Stimulated activated CD8-positive, alpha-beta memory T cell treated with anti-CD3 and anti-CD28 coated beads, Interleukin-7, amount 100 ng/mL, for 48 hours (primary cell): Measurements from ENCODE around the gene ERBB4.
"Not testable (repeated sequence)": the region's sequence is repeated elsewhere in the genome, so short reads cannot be mapped to it uniquely, and the experiment has no call there.

Experiments used
- DNase-seq, 2 donors: peaks; one replicate each; pipeline ENCODE4 v3.0.0-alpha.2; 2020; ENCODE audit warnings: low read depth in 1 of 2; ENCODE audit errors: extremely low read depth in 1 of 2

Gene ERBB4

DNA sequence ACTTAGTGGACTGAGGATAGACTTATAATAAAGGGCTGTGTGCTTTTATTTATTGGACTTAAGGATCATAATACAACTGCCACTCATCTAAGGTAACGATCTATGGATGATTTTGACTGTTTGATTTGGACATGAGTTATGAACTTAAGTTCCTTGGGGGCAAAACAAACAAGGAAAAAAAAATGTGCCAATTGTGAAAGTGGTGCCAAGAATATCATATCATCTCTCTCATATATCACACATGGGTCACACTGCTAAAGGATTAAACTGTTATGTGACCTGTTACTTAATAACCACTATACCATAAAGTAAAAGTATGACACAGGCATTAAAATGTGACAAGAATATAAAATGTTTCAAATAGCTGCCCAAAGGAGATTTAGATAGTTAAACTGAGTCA, 886.3 kb downstream of the ERBB4 start:
- no peak for DNase-seq

DNA sequence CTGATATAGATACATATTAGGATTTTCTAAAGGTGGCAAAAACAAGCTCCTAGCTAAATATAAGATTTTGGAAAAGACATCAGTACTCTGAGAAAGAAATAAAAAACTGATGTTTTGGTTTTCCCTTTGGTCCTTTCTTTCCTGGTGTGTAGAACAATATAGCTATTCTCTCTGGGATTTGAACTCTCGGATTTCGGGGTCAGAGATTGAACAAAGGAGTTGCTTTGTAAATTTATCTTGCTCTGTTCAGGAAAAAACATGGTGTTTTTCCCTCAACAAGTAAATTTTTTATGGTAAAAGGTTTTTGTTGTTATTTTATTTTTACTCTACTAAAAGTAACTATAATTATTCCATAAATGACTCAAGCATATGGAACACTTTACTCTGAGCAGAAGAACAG, 889.3 kb downstream of the ERBB4 start:
- DNase-seq = no peak

DNA sequence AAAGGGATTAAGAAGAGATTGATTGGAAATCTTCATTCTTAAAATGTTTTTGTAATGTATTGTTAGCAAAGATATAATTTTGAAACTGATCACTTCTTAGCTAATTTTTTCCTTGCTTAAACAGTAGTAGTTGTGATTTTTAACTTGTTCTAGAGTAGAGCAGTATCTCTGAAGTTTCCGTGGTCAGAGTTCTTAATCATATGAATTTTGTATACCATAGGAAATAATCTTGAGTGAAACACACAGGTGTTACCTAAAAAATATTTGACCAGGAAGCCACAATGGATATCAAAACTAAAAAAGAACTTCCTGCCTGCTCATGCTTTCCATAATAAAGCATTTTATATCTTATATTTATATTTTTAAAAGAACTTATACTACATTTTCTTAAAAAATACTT, 907.1 kb downstream of the ERBB4 start:
- DNase-seq = no peak

DNA sequence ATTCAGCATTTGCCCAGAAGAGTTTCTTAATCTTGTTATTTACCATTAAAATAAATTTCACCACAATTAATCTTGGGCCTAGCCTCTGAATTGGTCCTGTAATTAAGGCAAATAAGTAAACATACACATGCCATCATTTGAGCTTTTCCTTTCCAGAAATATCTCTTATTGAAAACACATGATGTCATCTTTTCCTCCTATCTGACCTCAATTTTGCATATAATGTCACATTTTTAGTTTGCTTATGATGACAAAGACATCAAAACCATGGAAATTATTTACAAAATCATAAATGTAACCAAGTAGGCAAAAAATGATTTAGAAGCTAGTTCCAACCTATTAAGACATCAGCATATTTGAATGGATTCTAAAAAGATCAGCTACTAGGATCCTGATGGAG, 915.5 kb downstream of the ERBB4 start:
- DNase-seq = no peak

DNA sequence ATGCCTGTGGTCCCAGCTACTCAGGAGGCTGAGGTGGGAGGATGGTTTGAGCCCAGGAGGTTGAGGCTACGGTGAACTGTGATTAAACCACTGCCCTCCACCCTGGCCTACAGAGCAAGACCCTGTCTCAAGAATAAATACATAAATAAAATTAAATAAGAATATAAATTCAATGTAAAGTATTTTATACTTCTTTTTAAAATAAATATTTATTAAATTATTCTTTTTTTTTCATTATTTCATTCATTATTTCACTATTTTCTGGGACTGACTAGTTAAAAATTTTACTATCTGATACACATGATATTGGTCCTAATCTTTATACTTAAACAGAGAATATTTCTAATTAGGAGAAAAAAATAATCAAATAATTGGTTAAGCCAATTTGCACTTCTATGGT, 917.6 kb downstream of the ERBB4 start:
- no peak for DNase-seq

DNA sequence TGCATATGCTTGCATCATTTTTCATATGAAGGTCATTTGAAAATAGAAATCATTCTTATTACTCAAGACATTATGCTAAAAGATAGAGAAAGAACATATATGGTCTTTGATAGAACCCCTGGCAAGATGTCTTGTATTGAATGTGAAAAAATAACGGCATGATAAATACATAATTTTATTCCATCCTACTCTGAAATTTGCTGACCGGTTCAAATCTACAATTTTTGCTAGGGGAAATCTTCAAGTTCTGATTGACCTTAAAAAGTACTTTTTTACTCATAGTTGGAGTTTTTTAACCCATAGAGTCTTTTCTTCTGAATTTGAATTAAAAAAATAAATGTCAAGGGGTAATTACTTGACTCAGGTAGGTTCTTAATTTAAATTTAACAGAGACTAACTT, 920.8 kb downstream of the ERBB4 start:
- no peak for DNase-seq

DNA sequence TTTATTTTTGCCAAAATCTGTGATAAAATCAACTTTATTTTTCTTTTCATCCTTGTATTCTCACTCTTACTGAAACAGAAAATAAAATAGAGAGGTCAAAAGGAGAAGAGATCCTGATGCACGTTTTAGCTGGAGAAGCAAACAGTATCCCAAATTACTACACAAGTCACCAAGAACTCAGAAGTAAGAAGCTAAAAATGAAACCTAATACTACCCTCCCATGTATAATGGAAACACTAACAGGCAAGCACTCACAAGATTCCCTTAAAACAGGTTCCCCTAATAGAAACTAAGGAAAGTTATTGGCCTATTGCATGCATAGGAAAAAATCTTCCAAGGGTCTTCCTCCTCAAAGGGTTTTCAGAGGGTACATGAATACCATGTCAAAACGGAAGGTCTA, 927.0 kb downstream of the ERBB4 start:
- no peak for DNase-seq

DNA sequence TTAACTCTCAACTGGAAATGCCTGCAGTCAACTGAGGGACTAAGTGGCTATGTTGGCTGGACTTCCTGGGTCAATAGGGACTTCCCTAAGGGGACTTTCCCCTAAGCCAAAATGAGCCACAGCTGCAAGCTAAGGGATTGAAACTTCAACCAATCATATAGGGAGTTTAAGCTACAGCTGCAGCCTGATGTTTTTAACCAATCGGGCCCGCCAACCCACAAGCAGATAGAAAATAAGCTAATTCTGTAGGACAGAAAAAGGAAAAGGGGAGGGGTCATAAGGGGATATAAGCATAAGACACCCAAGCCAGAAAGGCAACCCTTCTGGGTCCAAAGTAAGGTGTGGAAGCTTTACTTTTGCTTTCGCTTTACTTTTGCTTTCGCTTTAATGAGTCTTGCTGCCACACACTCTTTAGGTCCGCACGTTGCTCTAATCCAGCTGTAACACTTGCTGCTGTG, 927.5 kb downstream of the ERBB4 start:
- DNase-seq = no peak

DNA sequence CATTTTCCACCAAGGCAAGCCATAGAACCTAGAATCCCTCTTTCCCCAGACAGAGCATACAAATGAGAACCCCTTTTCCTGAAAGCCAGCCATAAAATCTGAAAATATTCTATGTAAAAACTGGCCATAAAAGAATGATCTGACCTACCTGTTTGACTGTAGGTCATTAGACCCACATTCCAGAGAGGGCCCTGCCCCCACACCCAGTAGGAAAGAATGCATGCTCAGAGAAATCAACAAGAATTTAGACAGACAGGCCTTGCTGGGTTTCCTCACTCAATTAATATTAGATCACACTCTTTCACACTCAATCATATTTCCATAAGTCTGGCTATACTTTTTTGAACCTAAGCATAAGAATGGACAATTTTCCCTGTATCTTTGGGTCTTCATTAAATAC, 929.5 kb downstream of the ERBB4 start:
- no peak for DNase-seq

DNA sequence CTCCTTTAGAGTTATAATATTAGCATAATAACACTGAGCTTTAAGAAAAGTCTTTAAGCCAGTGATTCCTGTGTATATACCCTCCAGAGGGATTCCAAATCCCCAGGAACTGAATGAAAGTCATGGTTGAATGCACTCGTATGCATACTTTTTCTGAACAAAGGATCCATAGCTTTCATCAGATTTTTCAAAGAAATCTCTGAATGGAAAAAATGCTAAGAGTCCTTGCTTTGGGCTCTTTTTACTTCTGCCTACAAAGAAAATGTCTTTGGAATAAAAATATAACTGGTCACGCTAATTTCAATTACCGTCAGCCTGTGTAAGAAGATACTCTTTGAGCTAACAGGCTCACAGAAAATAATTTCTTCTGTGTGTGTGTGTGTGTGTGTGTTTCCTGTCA, 939.5 kb downstream of the ERBB4 start:
- no peak for DNase-seq

DNA sequence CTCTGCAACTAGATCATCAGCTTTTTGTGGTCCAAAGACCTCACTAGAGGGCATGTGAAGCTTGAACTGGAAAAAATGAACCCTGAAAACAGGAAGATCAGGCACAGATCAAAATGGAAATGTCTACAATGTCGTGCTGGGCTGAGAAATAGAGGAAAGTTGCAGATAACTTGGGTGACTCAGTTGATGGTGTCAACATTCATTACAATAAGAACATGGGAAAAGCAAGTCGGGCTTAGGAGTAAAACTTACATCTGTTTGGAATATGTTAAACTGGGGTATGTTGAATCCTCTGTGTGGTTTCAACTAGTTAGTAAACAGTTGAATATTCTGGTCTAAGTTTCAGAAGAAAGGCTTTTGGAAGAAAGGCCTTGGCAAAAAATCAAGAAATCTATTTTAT, 940.4 kb downstream of the ERBB4 start:
- DNase-seq = no peak

DNA sequence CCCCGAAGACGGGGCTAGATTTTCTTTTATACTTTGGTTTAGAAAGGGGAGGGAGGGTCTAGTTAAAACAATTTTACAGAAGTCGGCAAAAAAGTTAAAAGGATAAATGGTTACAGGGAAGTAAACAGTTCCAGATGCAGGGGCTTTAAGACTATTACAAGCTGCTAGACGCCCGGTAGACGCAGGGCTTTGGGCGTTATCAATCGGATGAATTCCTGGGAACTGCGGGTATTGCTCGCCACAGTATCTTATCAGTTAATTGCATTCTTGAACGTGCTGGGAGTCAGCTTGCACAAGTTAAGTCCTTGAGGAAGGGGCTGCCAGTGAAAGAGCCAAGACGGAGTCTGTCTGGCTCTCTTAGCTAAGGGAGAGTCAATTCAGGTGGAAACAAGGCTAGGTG, 946.6 kb downstream of the ERBB4 start:
- DNase-seq = not testable (repeated sequence)

DNA sequence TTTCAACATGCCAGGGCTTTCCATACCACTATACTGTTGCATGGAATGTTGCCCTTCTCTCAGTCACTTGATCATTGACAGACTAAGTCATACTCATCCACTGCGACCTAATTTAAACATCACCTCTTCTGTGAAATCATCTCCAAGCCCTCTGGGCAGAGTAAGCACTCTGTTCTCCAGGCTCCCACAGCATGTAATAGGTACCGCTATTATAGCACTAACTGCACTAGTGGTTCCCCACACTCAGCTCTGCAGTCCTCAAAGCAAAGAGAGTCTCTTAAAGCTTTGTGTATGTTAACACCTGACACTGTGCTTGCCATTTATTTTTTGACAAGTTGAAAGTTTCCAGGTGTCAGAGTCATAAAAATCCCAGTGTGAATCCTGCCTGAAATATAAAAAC, 947.2 kb downstream of the ERBB4 start:
- no peak for DNase-seq

DNA sequence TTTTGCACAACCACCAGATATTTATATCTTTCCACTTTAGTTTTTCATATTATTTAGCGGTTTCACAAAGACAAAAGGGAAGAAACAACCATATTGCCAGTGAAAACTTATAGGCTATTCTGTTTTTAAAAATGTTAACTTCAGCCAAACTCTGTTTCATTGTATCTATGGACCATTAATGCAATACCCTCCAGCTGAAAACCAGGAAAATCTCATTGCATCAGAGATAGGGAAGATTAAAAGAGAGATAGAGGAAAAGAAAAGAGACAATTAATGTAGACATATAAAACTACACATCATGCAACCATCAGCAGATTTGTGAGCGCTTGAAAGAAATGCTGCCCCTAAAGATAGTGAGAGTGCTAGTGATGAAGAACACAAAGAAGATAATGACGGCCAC, 970.2 kb downstream of the ERBB4 start:
- DNase-seq = no peak

DNA sequence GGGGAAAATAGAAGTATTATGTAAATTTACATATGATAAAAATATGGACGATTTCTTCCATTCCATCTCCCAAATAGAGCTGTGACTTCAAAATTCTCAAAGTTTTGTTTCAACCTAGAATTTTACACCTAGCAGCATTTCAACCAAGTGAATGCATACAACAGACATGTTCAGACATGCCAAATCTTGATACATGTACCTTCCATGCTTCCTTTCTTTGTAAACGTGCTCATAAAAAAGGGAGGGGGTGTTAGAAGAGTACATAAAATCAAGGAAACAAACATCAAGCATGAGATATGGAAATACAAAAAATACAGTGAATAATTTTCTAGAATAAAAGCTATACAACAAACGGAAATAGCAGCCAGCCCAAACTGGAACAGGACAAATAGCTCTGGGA, 974.2 kb downstream of the ERBB4 start:
- no peak for DNase-seq

DNA sequence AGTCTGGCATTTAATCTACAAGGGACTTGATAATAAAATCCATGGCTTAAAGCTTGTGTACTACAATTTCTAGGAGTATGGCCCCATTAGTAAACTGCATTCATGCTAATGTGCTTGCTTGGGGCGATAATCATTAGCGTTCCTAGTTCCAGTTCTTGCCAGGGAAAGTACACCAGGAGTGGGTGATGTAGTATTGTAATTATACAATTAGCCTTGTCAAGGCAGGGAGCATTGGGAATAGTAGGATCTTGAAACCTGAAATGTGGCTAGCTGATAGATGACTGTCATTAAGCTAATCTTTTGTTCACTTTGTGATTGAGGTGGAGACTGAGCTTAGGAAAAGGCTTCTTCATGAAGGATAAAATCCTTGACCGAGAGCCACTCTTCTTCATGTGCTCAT, 993.0 kb downstream of the ERBB4 start:
- no peak for DNase-seq

DNA sequence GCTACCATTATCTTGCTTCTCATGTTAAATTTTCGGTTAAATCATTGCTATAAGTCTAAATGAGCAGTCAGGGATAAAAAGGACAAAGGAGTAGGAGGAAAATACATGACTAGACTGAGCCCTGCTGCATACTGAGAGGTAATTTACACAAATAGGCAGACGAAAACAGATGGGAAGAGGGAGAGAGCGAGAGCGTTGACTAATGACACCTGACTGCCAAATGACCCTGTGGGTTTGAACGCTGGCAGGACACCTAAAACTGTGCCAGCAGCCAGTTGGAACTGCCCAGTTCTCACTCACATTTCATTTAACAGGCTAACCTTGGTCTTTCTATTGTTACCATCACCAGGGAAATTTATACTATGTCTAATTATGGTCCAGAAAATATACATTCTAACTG, 1004.0 kb downstream of the ERBB4 start:
- no peak for DNase-seq

DNA sequence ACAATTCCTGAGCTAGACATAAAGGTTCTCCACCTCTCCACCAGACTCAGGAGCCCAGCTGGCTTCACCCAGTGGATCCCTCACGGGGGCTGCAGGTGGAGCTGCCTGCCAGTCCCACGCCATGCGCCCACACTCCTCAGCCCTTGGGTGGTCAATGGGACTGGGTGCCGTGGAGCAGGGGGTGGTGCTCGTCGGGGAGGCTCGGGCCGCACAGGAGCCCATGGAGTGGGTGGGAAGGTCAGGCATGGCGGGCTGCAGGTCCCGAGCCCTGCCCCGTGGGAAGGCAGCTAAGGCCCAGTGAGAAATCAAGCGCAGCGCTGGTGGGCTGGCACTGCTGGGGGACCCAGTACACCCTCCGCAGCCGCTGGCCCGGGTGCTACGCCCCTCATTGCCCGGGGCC, 1014.4 kb downstream of the ERBB4 start:
- not testable (repeated sequence) for DNase-seq

DNA sequence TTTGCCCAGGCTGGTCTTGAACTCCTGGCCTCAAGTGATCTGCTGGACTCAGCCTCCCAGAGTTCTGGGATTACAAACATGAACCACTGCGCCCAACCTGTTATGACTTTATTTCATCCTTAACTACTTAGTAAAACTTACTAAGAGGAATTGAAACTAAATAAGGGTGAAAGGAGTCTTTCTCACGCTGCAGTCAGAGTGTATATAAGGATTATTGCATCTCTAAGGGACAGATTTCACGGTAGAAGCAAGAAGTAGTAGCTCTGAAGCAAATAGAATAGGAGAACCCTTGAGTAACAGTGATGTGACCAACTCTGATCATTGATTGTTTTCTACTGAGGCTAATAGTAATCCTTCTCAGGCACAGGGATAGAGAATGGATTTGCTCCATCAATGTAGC, 1022.1 kb downstream of the ERBB4 start:
- DNase-seq = no peak

DNA sequence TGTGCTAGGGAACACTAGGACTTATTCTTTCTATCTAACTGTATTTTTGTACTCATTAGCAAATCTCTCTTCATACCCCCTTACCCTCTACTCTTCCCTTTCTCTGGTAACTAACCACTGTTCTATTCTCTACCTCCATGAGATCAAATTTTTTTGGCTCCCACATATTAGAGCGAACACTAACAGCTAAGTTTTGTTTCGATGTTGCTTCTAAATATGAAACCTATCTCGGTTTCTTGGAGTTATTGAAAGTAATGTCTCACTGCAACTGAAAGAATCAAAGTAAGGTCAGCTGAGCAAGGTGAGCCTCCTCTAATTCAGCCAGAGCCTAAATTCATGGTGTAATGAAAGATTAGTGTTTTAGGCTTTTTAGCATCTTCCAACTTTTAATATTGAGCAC, 1024.6 kb downstream of the ERBB4 start:
- DNase-seq = no peak

DNA sequence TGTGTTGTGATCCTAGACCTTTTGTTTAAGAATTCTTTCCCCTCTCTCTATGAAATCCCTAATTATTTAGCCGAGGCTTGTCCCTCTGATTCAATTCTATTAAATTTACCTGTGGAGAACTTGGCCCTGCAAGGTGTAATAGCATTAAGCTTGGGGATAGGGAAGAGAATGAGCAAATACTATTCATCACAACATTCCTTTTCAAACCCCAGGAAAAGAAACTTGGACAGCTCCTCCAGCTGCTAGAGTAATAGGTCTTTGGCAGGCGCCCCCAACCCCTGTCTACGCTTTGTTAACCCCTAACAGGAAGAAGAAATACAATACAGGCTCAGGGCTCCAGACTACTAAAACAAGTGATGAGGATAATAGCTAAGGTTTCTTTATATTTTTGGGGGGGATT, 1025.2 kb downstream of the ERBB4 start:
- DNase-seq = no peak

DNA sequence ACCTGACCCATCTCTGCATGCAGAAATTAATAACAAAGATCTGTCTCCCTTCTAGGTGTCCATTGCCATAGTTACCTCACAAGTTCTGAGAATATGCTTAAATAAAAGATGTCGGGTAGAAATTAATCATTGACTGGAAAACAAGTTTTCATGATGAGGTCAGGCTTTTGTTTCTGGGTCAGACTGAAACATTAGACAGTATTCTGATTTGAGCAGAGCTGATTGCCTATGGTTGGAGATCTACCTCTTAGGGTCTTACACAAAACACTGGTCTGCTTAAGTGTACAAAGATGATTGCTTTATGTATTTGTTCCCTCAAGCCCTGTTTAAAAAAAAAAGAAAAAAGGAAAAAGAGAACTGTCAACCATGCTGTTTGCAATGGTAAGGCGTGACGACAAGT, 1025.8 kb downstream of the ERBB4 start:
- no peak for DNase-seq

DNA sequence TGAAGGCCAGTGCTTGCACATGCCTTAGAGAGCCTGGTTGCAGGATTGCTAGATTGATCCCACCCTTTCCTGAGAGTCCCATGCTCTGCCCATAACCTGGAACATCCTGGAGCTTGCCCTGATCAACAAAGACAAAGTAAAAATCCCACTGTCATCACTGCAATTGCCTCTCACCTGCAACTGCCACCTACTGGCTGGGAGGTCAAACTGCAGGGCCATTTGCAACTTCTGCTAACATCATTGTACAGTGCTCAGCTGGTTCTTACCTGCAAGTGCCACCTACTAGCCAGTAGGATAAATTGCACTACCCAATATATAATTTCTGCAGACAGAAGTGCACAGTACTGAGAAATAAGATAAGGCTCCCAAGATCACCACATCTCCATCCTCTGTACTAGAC, 1034.7 kb downstream of the ERBB4 start:
- DNase-seq = no peak

DNA sequence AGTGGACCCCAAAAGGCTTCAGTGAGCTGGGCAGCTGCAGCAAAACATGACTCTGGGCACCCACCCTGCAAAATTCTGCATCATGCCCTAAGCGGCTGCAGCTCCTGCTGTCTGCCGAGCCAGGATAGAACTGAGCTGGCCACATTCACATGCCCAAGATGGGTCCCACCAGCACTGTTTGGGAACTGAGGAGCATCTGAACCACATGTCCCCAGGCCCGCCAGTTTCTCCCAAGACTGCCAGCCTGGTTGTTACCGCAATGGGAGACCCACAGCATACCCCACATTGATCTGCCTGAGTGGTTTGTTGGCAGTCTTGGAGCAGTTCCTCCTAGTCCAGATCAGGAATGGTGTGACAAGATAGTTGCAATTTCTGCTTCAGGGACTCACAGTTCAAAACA, 1035.4 kb downstream of the ERBB4 start:
- DNase-seq = no peak
